Aorta (tissue), 5 donors: ENCODE data around the gene DAGLA. TPM values are rescaled to one million over a fixed set of nuclear protein-coding genes. Genes with fewer than 3 reads are reported as not detected.

Source experiments
- ATAC-seq: fragments of 200-7000 bp; cut with Tn5 transposase; one replicate; pipeline ENCODE4 v1.9.1; 2022; ENCODE audit warnings: moderate library complexity; ENCODE audit not compliant: low FRiP score
- DNase-seq, 2 donors: peaks; one replicate each; pipeline ENCODE4 v3.0.0-alpha.2; 2020
- H3K27ac ChIP-seq, 2 donors: one replicate each; pipeline ENCODE4 v1.5.1; 2013; ENCODE audit warnings: low read length in 2 of 2, mild to moderate bottlenecking in 2 of 2, moderate library complexity in 2 of 2, control low read depth in 1 of 2, inconsistent platforms in 1 of 2, low read depth in 1 of 2
- H3K27me3 ChIP-seq, 2 donors: one replicate each; pipeline ENCODE4 v1.6.1; 2013; ENCODE audit warnings: control low read depth in 1 of 2, low read length in 1 of 2, mild to moderate bottlenecking in 1 of 2, moderate library complexity in 1 of 2; ENCODE audit not compliant: insufficient read depth in 2 of 2, control insufficient read depth in 1 of 2
- H3K36me3 ChIP-seq, 2 donors: one replicate each; pipeline ENCODE4 v1.6.1; 2013; ENCODE audit warnings: control low read depth in 1 of 2, low read length in 1 of 2, mild to moderate bottlenecking in 1 of 2; ENCODE audit not compliant: insufficient read depth in 2 of 2, control insufficient read depth in 1 of 2
- H3K4me1 ChIP-seq, 2 donors: one replicate each; pipeline ENCODE4 v1.6.1; 2013; ENCODE audit warnings: low read length in 2 of 2, control low read depth in 1 of 2, mild to moderate bottlenecking in 1 of 2, moderate library complexity in 1 of 2; ENCODE audit not compliant: insufficient read depth in 2 of 2, control insufficient read depth in 1 of 2
- H3K4me3 ChIP-seq, 2 donors: one replicate each; pipeline ENCODE4 v1.5.1; 2013; ENCODE audit warnings: low read length in 2 of 2, control low read depth in 1 of 2, mild to moderate bottlenecking in 1 of 2
- H3K9me3 ChIP-seq: one replicate; pipeline ENCODE4 v1.6.1; 2013; ENCODE audit warnings: mild to moderate bottlenecking, low read length; ENCODE audit not compliant: control insufficient read depth
- WGBS, 2 donors: extraction: QIAGEN DNeasy Blood & Tissue Kit; methylation state at CpG; one replicate each; pipeline ENCODE4 v1.1.7; 2013; 5-methylcytosine and 5-hydroxymethylcytosine counted together
- intact Hi-C, 2 donors: fragments of 100-400 bp; cut with DNase I; formaldehyde crosslinking; loops; one replicate each; pipeline versions ENCODE4 v1.14.2 to v1.15.0; 2022
- long read RNA-seq, 2 donors: library from polyadenylated mRNA; unstranded; transcript quantifications; one replicate each; pipeline ENCODE4 v2.0.0, GENCODE V29; 2020 to 2021
- polyA plus RNA-seq, 2 donors: library from polyadenylated mRNA; stranded (reverse); fragments of 200-250 nt; gene quantifications; one replicate each; pipeline ENCODE4 v1.2.3, GENCODE V29; 2013
- total RNA-seq, 2 donors: library from RNA; stranded (reverse); fragmentation: NEBNext Ultra II Directional; extraction: Animal tissue kit (Norgen Biotek cat#: 25700); gene quantifications; one replicate each; pipeline ENCODE4 v1.2.1, GENCODE V29; 2021
- donor health status: healthy with polysubstance abuse.
- donor health status: Bipolar disorder and iron deficiency.
- donor health status: DM: no; HTN: no; CAD: no.
- donor health status: DM: no; HTN: no; CAD: no.
- donor health status: DM: yes; HTN: yes; CAD: no.

DAGLA gene
- total RNA-seq (1 to 10 TPM; 1.4 to 3.5 TPM), polyA plus RNA-seq (under 1 TPM; 0.51 to 0.63 TPM)
- long read RNA-seq, donor 1, partial matches to known transcripts = 0 of 3 reads
- long read RNA-seq, donor 1, other reads (novel, unspliced or antisense) = 3 of 3 reads
- long read RNA-seq, donor 2, partial matches to known transcripts = 1 of 4 reads
- long read RNA-seq, donor 2, other reads (novel, unspliced or antisense) = 3 of 4 reads

GRCh38 chr11:61679893-61680621, at the start of gene DAGLA:
Gene DAGLA, plus strand, starts transcription at chr11:61680391. Its CDS starts 39,765 bp downstream, at chr11:61720156.
- Histone ChIP-seq H3K27me3 (peaks cover 0 to 4% of the 10 kb centered on the region in 2 donors), H3K9me3 (no peaks in the 10 kb centered on the region), H3K4me3 (peak within 1 kb of the TSS; percentile 13 to 34), H3K27ac (no peak within 1 kb of the TSS), H3K36me3 (no peaks in the 10 kb centered on the region), H3K4me1 (no peaks in the 10 kb centered on the region)
- intact Hi-C loops = loop anchor here (1.0 to 2.0 kb wide), 2 partner anchors 53 kb away; no protein-coding TSS in a partner anchor
- ATAC-seq (peak; percentile 88), DNase-seq (peak; percentile 76 to 91)
- 2 to 3% methylated on average over 48 to 84 of the region's 84 CpGs for WGBS, 2 donors

- H3K9me3 ChIP-seq = no peaks in the 10 kb centered on the region
- no peaks in the 10 kb centered on the region for H3K27me3 ChIP-seq
- intact Hi-C loops = loop anchor here in 1 of 2 donors (10.0 kb wide), 1 partner anchor 147 kb away; a partner anchor contains a TSS
- no peak overlapping the region for H3K4me3 ChIP-seq
- ATAC-seq (no peak), DNase-seq (no peak)
- no peaks in the 10 kb centered on the region for H3K36me3 ChIP-seq
- WGBS, 2 donors = 42 to 44% methylated on average over 12 of the region's 12 CpGs
- H3K27ac ChIP-seq = no peak overlapping the region
- no peaks in the 10 kb centered on the region for H3K4me1 ChIP-seq
These were observed 48.1 kb upstream of the DAGLA start for GRCh38 chr11:61632096-61632495.

GRCh38 chr11:61635304-61635703, 44.9 kb upstream of the DAGLA start:
- Histone ChIP-seq H3K27ac (no peak overlapping the region), H3K4me1 (no peaks in the 10 kb centered on the region), H3K27me3 (no peaks in the 10 kb centered on the region), H3K36me3 (no peaks in the 10 kb centered on the region), H3K9me3 (no peaks in the 10 kb centered on the region), H3K4me3 (no peak overlapping the region)
- intact Hi-C loops = loop anchor here (5.0 to 10.0 kb wide), 2 partner anchors 151 to 188 kb away; a partner anchor contains a TSS
- no peak for DNase-seq
- 90 to 100% methylated on average over 1 of the region's 1 CpG for WGBS, 2 donors
- no peak for ATAC-seq

- no peak for ATAC-seq
- no peaks in the 10 kb centered on the region for H3K27me3 ChIP-seq
- no peak overlapping the region for H3K4me3 ChIP-seq
- 78 to 87% methylated on average over 5 of the region's 5 CpGs for WGBS, 2 donors
- no peak for DNase-seq
- no peaks in the 10 kb centered on the region for H3K4me1 ChIP-seq
- no peaks in the 10 kb centered on the region for H3K9me3 ChIP-seq
- intact Hi-C loops = loop anchor here (5.0 to 10.0 kb wide), 2 partner anchors 151 to 188 kb away; a partner anchor contains a TSS
- no peak overlapping the region for H3K27ac ChIP-seq
- no peaks in the 10 kb centered on the region for H3K36me3 ChIP-seq
These were observed 44.4 kb upstream of the DAGLA start for GRCh38 chr11:61635787-61636186.

- Histone ChIP-seq H3K27me3 (no peaks in the 10 kb centered on the region), H3K36me3 (no peaks in the 10 kb centered on the region), H3K4me3 (no peak overlapping the region), H3K4me1 (no peaks in the 10 kb centered on the region), H3K9me3 (no peaks in the 10 kb centered on the region), H3K27ac (no peak overlapping the region)
- ATAC-seq (no peak), DNase-seq (no peak)
- intact Hi-C loops = loop anchor here (5.0 to 10.0 kb wide), 2 partner anchors 152 to 189 kb away; a partner anchor contains a TSS
- WGBS, 2 donors = 80 to 86% methylated on average over 11 of the region's 11 CpGs
These were observed 43.5 kb upstream of the DAGLA start for GRCh38 chr11:61636676-61637075.

GRCh38 chr11:61637277-61637676, 42.9 kb upstream of the DAGLA start:
- intact Hi-C loops = loop anchor here (5.0 to 10.0 kb wide), 2 partner anchors 152 to 190 kb away; a partner anchor contains a TSS
- 65% methylated on average over 9 of the region's 9 CpGs for WGBS, 2 donors
- H3K4me1 ChIP-seq = no peaks in the 10 kb centered on the region
- DNase-seq (no peak), ATAC-seq (no peak)
- H3K36me3 ChIP-seq = no peaks in the 10 kb centered on the region
- H3K9me3 ChIP-seq = no peaks in the 10 kb centered on the region
- no peak overlapping the region for H3K27ac ChIP-seq
- no peaks in the 10 kb centered on the region for H3K27me3 ChIP-seq
- no peak overlapping the region for H3K4me3 ChIP-seq

- Histone ChIP-seq H3K4me3 (no peak overlapping the region), H3K27ac (no peak overlapping the region), H3K36me3 (no peaks in the 10 kb centered on the region), H3K27me3 (no peaks in the 10 kb centered on the region), H3K9me3 (no peaks in the 10 kb centered on the region), H3K4me1 (no peaks in the 10 kb centered on the region)
- ATAC-seq (no peak), DNase-seq (no peak)
- 80 to 82% methylated on average over 7 of the region's 7 CpGs for WGBS, 2 donors
- intact Hi-C loops = loop anchor here (5.0 to 10.0 kb wide), 2 partner anchors 155 to 193 kb away; a partner anchor contains a TSS
These were observed 40.3 kb upstream of the DAGLA start for GRCh38 chr11:61639816-61640443.

- WGBS, 2 donors = 87 to 88% methylated on average over 8 of the region's 8 CpGs
- intact Hi-C loops = no loop called here
- H3K36me3 ChIP-seq = no peaks in the 10 kb centered on the region
- ATAC-seq = no peak
- H3K4me1 ChIP-seq = no peaks in the 10 kb centered on the region
- H3K9me3 ChIP-seq = no peaks in the 10 kb centered on the region
- no peak overlapping the region for H3K4me3 ChIP-seq
- no peak for DNase-seq
- H3K27ac ChIP-seq = no peak overlapping the region
- H3K27me3 ChIP-seq = no peaks in the 10 kb centered on the region
These were observed 38.0 kb upstream of the DAGLA start for GRCh38 chr11:61642162-61642561.
